ENCODE data around the gene ZNF622. TPM values are rescaled to one million over a fixed set of nuclear protein-coding genes. Genes with fewer than 3 reads are reported as not detected.

ZNF622 gene
- total RNA-seq, 4 donors from 2014 or later, result 12.6 to 32.2 (median 14.8) TPM

DNA sequence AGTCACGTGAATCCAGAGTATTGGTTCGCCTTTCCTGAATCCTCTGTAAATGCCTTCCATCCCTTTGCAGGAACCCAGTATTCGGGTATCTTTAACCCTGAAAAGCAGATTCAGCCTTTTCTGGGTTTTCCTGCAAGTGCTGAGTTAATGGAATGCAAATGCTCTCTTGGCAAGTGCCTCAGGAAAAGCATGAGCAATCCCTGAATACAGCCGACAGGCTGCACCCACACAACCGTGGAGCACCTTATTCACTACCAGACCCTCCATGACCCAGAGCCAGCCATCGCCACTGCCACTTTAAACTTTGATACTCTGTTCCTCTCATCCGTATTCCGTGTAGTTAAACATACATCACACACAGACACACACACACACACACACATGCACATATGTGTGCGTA lies 54.4 kb downstream of the ZNF622 start:
- no peaks in the 10 kb centered on the region for H3K27me3 ChIP-seq
- H3K4me1 ChIP-seq, result no peaks in the 10 kb centered on the region
- no peak for DNase-seq
- H3K36me3 ChIP-seq, result no peaks in the 10 kb centered on the region
- no peak overlapping the region for H3K4me3 ChIP-seq
- no peaks in the 10 kb centered on the region for H3K9me3 ChIP-seq
- TF ChIP-seq POLR2A (IDR thresholded peaks at IDR 0.05), result no peak
- TF ChIP-seq, protein P1, sequence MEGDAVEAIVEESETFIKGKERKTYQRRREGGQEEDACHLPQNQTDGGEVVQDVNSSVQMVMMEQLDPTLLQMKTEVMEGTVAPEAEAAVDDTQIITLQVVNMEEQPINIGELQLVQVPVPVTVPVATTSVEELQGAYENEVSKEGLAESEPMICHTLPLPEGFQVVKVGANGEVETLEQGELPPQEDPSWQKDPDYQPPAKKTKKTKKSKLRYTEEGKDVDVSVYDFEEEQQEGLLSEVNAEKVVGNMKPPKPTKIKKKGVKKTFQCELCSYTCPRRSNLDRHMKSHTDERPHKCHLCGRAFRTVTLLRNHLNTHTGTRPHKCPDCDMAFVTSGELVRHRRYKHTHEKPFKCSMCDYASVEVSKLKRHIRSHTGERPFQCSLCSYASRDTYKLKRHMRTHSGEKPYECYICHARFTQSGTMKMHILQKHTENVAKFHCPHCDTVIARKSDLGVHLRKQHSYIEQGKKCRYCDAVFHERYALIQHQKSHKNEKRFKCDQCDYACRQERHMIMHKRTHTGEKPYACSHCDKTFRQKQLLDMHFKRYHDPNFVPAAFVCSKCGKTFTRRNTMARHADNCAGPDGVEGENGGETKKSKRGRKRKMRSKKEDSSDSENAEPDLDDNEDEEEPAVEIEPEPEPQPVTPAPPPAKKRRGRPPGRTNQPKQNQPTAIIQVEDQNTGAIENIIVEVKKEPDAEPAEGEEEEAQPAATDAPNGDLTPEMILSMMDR (IDR thresholded peaks at IDR 0.05), result no peak
- H3K27ac ChIP-seq, result no peak overlapping the region
- intact Hi-C loops (cut with DNase I; ENCODE audit: low total_unique reads), result no loop called here

DNA sequence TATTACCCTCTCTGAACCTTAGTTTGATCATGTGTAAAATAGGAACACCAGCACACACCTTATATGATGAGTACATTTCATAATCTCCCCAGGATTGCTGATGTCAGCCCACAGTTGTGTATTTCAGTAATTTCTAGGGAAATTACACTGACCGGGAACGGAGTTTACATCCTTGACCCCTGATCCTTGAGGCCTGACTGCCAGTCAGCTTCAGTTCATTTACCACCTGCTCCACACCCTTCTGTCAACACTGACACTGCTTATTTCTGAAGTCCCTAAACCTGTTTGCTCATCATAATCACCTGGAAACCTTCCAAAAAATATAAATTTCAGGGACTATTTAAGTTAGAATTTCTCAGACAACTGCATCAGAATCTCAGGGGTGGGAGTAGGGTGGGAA lies 55.3 kb downstream of the ZNF622 start:
- TF ChIP-seq, protein P1 (IDR thresholded peaks at IDR 0.05), result no peak
- no peak for TF ChIP-seq POLR2A (IDR thresholded peaks at IDR 0.05)
- intact Hi-C loops (cut with DNase I; ENCODE audit: low total_unique reads), result no loop called here
- no peak overlapping the region for H3K4me3 ChIP-seq
- H3K4me1 ChIP-seq, result no peaks in the 10 kb centered on the region
- no peaks in the 10 kb centered on the region for H3K9me3 ChIP-seq
- DNase-seq, result no peak
- H3K27ac ChIP-seq, result no peak overlapping the region
- H3K27me3 ChIP-seq, result no peaks in the 10 kb centered on the region
- no peaks in the 10 kb centered on the region for H3K36me3 ChIP-seq

GRCh38 chr5:16406630-16407029 lies 59.0 kb downstream of the ZNF622 start:
- Histone ChIP-seq H3K27ac (no peak overlapping the region), H3K36me3 (no peaks in the 10 kb centered on the region), H3K4me1 (no peaks in the 10 kb centered on the region), H3K27me3 (no peaks in the 10 kb centered on the region), H3K4me3 (no peak overlapping the region), H3K9me3 (no peaks in the 10 kb centered on the region)
- TF ChIP-seq, protein P1 (IDR thresholded peaks at IDR 0.05), result no peak
- no peak for TF ChIP-seq POLR2A (IDR thresholded peaks at IDR 0.05)
- no peak for DNase-seq
- intact Hi-C loops (cut with DNase I; ENCODE audit: low total_unique reads), result no loop called here

- intact Hi-C loops (cut with DNase I; ENCODE audit: low total_unique reads), result no loop called here
- Histone ChIP-seq H3K4me3 (no peak overlapping the region), H3K27me3 (no peaks in the 10 kb centered on the region), H3K27ac (no peak overlapping the region), H3K4me1 (no peaks in the 10 kb centered on the region), H3K36me3 (no peaks in the 10 kb centered on the region), H3K9me3 (no peaks in the 10 kb centered on the region)
- no peak for DNase-seq
- TF ChIP-seq, protein P1 (IDR thresholded peaks at IDR 0.05), result no peak
- TF ChIP-seq POLR2A (IDR thresholded peaks at IDR 0.05), result no peak
Measured at GRCh38 chr5:16406023-16406422, 59.6 kb downstream of the ZNF622 start.

Other genes with a start within 250 kb of the ZNF622 start
- 10 to 100 TPM in 1 of 4 donors, 1 to 10 TPM in 2, under 1 TPM in 1; 0.51 to 12.5 (median 4.5) TPM for gene RETREG1, start 151.2 kb upstream of the ZNF622 start, total RNA-seq